Measurements from ENCODE around the gene CSTF2.

CSTF2 gene

DNA sequence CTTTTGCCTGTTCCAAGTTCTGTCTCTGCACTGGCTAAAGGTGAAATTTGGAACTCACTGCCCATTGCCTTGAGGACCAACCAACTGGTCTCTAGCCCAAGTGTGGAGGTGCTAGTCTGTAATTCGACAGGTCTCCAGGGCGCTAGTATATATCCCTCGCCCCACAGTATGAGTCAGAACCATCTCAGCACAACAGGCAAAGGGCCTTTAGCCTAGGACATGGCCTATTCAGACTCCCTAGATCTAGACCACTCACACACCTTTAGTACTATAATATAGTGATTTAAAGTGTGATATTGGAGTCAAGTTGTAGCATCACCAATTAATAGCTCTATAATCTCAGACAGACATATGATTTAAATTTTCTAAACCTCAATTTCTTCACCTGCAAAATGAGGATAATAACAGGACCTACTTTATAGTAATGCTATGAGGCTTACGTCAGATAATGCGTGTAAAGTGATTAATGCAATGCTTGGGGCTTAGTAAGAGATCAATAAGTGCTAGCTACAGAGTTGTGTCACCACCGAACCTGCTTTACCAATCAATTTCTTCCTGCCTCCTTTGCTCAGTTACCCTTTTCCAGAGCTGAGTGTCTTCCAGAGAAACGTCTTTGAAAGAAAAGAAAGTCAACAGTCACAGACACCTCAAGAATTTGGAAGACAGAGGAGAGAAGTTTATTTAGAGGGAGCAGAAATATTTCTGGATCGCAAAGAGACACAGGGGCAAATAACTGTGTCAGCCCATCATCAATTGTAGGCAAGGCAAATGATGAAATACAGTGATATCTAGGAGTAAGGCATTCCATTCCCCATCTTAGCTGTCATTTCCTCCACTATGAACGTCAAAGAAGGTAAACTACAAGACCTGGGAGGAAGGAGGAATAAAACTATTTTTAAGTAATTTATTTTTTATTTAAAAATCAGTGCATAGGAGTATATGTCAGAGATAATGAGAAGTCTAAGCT is 51.7 kb downstream of the CSTF2 start:
- no peak for DNase-seq

GRCh38 chrX:100874325-100874724 is 54.1 kb downstream of the CSTF2 start, which contains the start of gene NOX1:
Gene NOX1, minus strand, starts transcription at chrX:100874359. Its CDS starts 220 bp downstream, at chrX:100874139.
- DNase-seq = no peak

DNA sequence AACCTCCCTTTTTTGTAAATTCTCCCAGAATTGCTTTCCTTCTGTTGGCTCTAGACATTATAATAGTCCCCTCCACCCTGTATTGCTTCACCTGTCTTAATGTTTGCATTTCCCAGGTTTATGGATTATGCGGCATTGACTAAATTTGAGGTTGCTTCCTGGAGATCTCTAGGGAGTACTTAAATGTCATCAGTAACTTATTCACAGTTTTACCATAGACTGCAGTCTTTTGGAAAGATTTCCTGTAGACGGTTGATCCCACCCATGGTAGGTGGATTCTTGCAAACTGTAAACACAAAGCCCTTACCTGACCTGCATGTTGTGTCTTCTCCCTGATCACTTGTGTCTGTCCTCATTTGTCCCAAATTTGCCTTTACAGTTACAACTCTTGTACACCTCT is 60.2 kb downstream of the CSTF2 start:
- no peak for DNase-seq

GRCh38 chrX:100883654-100884053 is 63.5 kb downstream of the CSTF2 start:
- DNase-seq = no peak

Data from activated CD4-positive, alpha-beta T cell treated with anti-CD3 and anti-CD28 coated beads, Interleukin-2, amount 50 U/mL, for 48 hours (primary cell).